GM18909 (cell line): ENCODE data around the gene HGS.

Experiments
- ATAC-seq: cut with Tn5 transposase; IDR thresholded peaks from one replicate; pipeline ENCODE4 v1.9.1; 2021; ENCODE audit warnings: mild to moderate bottlenecking; ENCODE audit not compliant: unreplicated experiment, poor library complexity

The HGS gene

GRCh38 chr17:81683208-81683583 is 615 bp upstream of the HGS start:
- ATAC-seq = peak; percentile 3

- ATAC-seq = no peak
Measured at GRCh38 chr17:81684442-81684911, 666 bp downstream of the HGS start.

- no peak for ATAC-seq
Measured at GRCh38 chr17:81685108-81685507, 1.3 kb downstream of the HGS start.

- ATAC-seq = no peak
Measured at GRCh38 chr17:81686614-81687013, 2.8 kb downstream of the HGS start.

- no peak for ATAC-seq
Measured at GRCh38 chr17:81687770-81688541, 4.1 kb downstream of the HGS start.

- no peak for ATAC-seq
Measured at GRCh38 chr17:81688616-81689015, 4.8 kb downstream of the HGS start.

- ATAC-seq = no peak
Measured at GRCh38 chr17:81690066-81690465, 6.3 kb downstream of the HGS start.

- ATAC-seq = no peak
Measured at GRCh38 chr17:81690549-81690948, 6.7 kb downstream of the HGS start.

- no peak for ATAC-seq
Measured at GRCh38 chr17:81691196-81691595, 7.4 kb downstream of the HGS start.

- no peak for ATAC-seq
Measured at GRCh38 chr17:81691608-81692007, 7.8 kb downstream of the HGS start.

GRCh38 chr17:81693509-81694210 is 9.8 kb downstream of the HGS start:
- ATAC-seq = no peak

- no peak for ATAC-seq
Measured at GRCh38 chr17:81694810-81695209, 11.0 kb downstream of the HGS start.

- no peak for ATAC-seq
Measured at GRCh38 chr17:81695211-81695610, 11.4 kb downstream of the HGS start.

- no peak for ATAC-seq
Measured at GRCh38 chr17:81695801-81696200, 12.0 kb downstream of the HGS start.

- ATAC-seq = no peak
Measured at GRCh38 chr17:81696218-81696941, 12.6 kb downstream of the HGS start.

- ATAC-seq = no peak
Measured at GRCh38 chr17:81697261-81698044, 13.6 kb downstream of the HGS start.

GRCh38 chr17:81700353-81701287 is 16.8 kb downstream of the HGS start:
- no peak for ATAC-seq

GRCh38 chr17:81701288-81702071 is 17.7 kb downstream of the HGS start:
- ATAC-seq = no peak
